GM21786 (cell line): ENCODE data around the gene TGM6.

Source experiments
- ATAC-seq: cut with Tn5 transposase; IDR thresholded peaks from one replicate; pipeline ENCODE4 v1.9.1; 2021; ENCODE audit not compliant: unreplicated experiment

TGM6 gene

GRCh38 chr20:2363587-2363986 lies 17.1 kb upstream of the TGM6 start:
- ATAC-seq: no peak

- no peak for ATAC-seq
Measured at GRCh38 chr20:2364044-2364443, 16.7 kb upstream of the TGM6 start.

- ATAC-seq: no peak
Measured at GRCh38 chr20:2365091-2365490, 15.6 kb upstream of the TGM6 start.

GRCh38 chr20:2365666-2366065 lies 15.0 kb upstream of the TGM6 start:
- ATAC-seq: no peak

- no peak for ATAC-seq
Measured at GRCh38 chr20:2368621-2369020, 12.1 kb upstream of the TGM6 start.

- no peak for ATAC-seq
Measured at GRCh38 chr20:2373098-2373497, 7.6 kb upstream of the TGM6 start.

GRCh38 chr20:2374346-2375125 lies 6.2 kb upstream of the TGM6 start:
- no peak for ATAC-seq

- ATAC-seq: no peak
Measured at GRCh38 chr20:2378893-2379292, 1.8 kb upstream of the TGM6 start.

- no peak for ATAC-seq
Measured at GRCh38 chr20:2379511-2380229, 1.0 kb upstream of the TGM6 start.

GRCh38 chr20:2381303-2381702 lies 602 bp downstream of the TGM6 start:
- ATAC-seq: no peak

- ATAC-seq: no peak
Measured at GRCh38 chr20:2382833-2383232, 2.1 kb downstream of the TGM6 start.

- ATAC-seq: no peak
Measured at GRCh38 chr20:2385026-2385425, 4.3 kb downstream of the TGM6 start.

GRCh38 chr20:2385496-2385895 lies 4.8 kb downstream of the TGM6 start:
- no peak for ATAC-seq

GRCh38 chr20:2386516-2387179 lies 5.9 kb downstream of the TGM6 start:
- no peak for ATAC-seq

- ATAC-seq: no peak
Measured at GRCh38 chr20:2387180-2387577, 6.5 kb downstream of the TGM6 start.

- ATAC-seq: no peak
Measured at GRCh38 chr20:2387580-2387979, 6.9 kb downstream of the TGM6 start.

GRCh38 chr20:2390951-2391675 lies 10.4 kb downstream of the TGM6 start:
- ATAC-seq: no peak

- ATAC-seq: no peak
Measured at GRCh38 chr20:2394411-2395055, 13.8 kb downstream of the TGM6 start.

- ATAC-seq: no peak
Measured at GRCh38 chr20:2395136-2395535, 14.4 kb downstream of the TGM6 start.

- ATAC-seq: no peak
Measured at GRCh38 chr20:2396241-2396814, 15.6 kb downstream of the TGM6 start.

GRCh38 chr20:2397091-2397490 lies 16.4 kb downstream of the TGM6 start:
- ATAC-seq: no peak
